Vagina (tissue), 2 donors: ENCODE measurements around the gene PTCD3. TPM values are rescaled to one million over a fixed set of nuclear protein-coding genes. Genes with fewer than 3 reads are reported as not detected.

Experiments
- DNase-seq, 2 donors: peaks; one replicate each; pipeline ENCODE4 v3.0.0-alpha.2; 2017; ENCODE audit errors: extremely low spot score in 2 of 2
- H3K27ac ChIP-seq: fragments of 200-600 bp; sonication (generic); one replicate; pipeline ENCODE4 v1.5.1; 2019
- H3K27me3 ChIP-seq: fragments of 200-600 bp; sonication (generic); one replicate; pipeline ENCODE4 v1.5.1; 2019
- H3K36me3 ChIP-seq, 2 donors: fragments of 200-600 bp; sonication (generic); one replicate each; pipeline ENCODE4 v1.5.1; 2017 to 2019
- H3K4me1 ChIP-seq: fragments of 200-600 bp; sonication (generic); one replicate; pipeline ENCODE4 v1.5.1; 2019
- H3K4me3 ChIP-seq, 2 donors: fragments of 200-600 bp; sonication (generic); 1 replicate in 1 of 2; 2 replicates in 1 of 2; pipeline ENCODE4 v1.5.1; 2016 to 2019
- H3K9me3 ChIP-seq: fragments of 200-600 bp; sonication (generic); one replicate; pipeline ENCODE4 v1.5.1; 2019
- CTCF ChIP-seq, 3 experiments: fragments of 450-650 bp in 2 of 3; fragments of 200-600 bp in 1 of 3; sonication (generic) in 1 of 3; IDR thresholded peaks; one replicate each; pipeline ENCODE4 v1.5.1; 2017 to 2019; ENCODE audit warnings: antibody characterized with exemption in 3 of 3, mild to moderate bottlenecking in 2 of 3, moderate library complexity in 2 of 3
- POLR2A ChIP-seq, 2 donors: fragments of 450-650 bp; IDR thresholded peaks; one replicate each; pipeline ENCODE4 v1.6.1; 2017; ENCODE audit warnings: antibody characterized with exemption in 2 of 2, mild to moderate bottlenecking in 2 of 2, moderate library complexity in 2 of 2
- POLR2AphosphoS5 ChIP-seq, 2 donors: sonication (generic); formaldehyde crosslinking; IDR thresholded peaks; one replicate each; pipeline ENCODE4 v1.9.0; 2017; ENCODE audit warnings: antibody characterized with exemption in 2 of 2, mild to moderate bottlenecking in 2 of 2, low read depth in 1 of 2; ENCODE audit not compliant: insufficient read depth in 1 of 2
- intact Hi-C: fragments of 100-400 bp; cut with DNase I; formaldehyde crosslinking; loops from one replicate; pipeline ENCODE4 v1.15.1; 2023
- total RNA-seq: library from RNA; depleted of rRNA; stranded (reverse); fragments of >200 nt; gene quantifications from one replicate; pipeline ENCODE4 v1.2.3, GENCODE V29; 2016

The PTCD3 gene
- total RNA-seq, 1 donor from 2014 or later = 61.6 TPM

DNA sequence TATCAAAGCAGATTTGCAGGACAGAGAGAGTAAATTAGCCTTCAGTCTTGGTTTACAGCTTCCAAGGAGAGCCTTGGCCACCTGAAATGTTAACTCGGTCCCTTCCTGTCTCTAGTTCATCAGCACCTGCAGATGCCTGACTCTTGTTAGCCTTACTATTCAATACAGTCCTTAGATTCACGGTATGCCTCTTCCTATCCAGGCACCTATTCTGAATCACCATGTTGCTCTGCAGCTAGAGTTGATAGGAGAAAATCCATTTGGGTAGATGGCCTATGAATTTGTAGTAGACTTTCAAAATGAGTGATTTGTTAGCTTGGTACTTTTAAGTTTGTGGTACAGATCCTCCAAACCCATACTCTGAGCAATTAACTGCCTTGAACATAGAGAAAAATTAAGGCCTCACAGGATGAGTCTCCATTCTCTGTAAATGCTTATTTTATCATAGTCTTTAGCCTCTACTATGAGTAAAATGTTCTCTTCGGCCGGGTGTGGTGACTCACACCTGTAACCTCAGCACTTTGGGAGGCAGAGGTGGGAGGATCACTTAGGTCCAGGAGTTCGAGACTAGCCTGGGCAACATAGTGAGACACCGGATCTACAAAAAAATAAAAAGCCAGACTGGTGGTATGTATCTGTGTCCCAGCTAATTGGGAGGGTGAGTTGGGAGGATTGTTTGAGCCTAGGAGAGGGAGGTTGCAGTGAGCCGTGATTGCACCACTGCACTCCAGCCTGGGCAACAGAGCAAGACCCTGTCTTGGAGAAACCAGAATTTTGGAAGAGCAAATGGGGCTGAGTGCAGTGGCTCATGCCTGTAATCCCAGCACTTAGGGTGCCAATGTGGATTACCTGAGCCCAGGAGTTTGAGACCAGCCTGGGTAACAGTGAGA is 32.9 kb downstream of the PTCD3 start:
- DNase-seq = no peak
- peaks cover 3 to 58% of the 10 kb centered on the region in 2 donors for H3K36me3 ChIP-seq
- no peak overlapping the region for H3K27ac ChIP-seq
- H3K9me3 ChIP-seq = no peaks in the 10 kb centered on the region
- intact Hi-C loops = no loop called here
- H3K4me3 ChIP-seq = no peak overlapping the region
- TF ChIP-seq CTCF (IDR thresholded peaks at IDR 0.05) = no peak
- no peak for TF ChIP-seq POLR2AphosphoS5 (IDR thresholded peaks at IDR 0.05; ENCODE audit: insufficient read depth in 1 of 2, low read depth in 1 of 2)
- TF ChIP-seq POLR2A (IDR thresholded peaks at IDR 0.05) = no peak
- no peaks in the 10 kb centered on the region for H3K4me1 ChIP-seq
- no peaks in the 10 kb centered on the region for H3K27me3 ChIP-seq

DNA sequence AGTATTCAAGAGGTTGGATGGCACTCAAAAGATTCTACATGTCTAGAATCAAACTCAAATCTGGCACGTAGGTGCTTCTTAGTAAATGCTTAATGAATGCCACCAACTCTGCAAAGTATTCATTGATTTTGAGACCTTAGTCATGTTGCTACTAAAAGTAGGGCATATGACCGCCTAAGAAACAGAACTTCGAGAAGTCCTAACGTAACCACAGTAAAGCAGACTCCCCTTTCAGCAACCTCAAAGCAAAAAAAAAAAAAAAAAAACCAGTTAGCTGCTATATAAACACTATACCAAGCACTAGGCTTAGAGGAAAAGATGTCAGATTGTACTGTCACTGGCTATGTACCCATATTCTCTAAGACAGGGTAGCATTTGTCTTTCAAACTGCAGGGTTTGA is 33.9 kb downstream of the PTCD3 start:
- Histone ChIP-seq H3K27me3 (no peaks in the 10 kb centered on the region), H3K36me3 (peaks cover 7 to 49% of the 10 kb centered on the region in 2 donors), H3K4me1 (no peaks in the 10 kb centered on the region), H3K4me3 (no peak overlapping the region), H3K9me3 (no peaks in the 10 kb centered on the region), H3K27ac (no peak overlapping the region)
- no peak for DNase-seq
- TF ChIP-seq CTCF (IDR thresholded peaks at IDR 0.05) = no peak
- no peak for TF ChIP-seq POLR2A (IDR thresholded peaks at IDR 0.05)
- TF ChIP-seq POLR2AphosphoS5 (IDR thresholded peaks at IDR 0.05; ENCODE audit: insufficient read depth in 1 of 2, low read depth in 1 of 2) = no peak
- intact Hi-C loops = no loop called here

- Histone ChIP-seq H3K36me3 (peaks cover 7 to 48% of the 10 kb centered on the region in 2 donors), H3K4me3 (no peak overlapping the region), H3K4me1 (no peaks in the 10 kb centered on the region), H3K9me3 (no peaks in the 10 kb centered on the region), H3K27me3 (no peaks in the 10 kb centered on the region), H3K27ac (no peak overlapping the region)
- TF ChIP-seq CTCF (IDR thresholded peaks at IDR 0.05) (no peak), POLR2A (IDR thresholded peaks at IDR 0.05) (no peak), POLR2AphosphoS5 (IDR thresholded peaks at IDR 0.05; ENCODE audit: insufficient read depth in 1 of 2, low read depth in 1 of 2) (no peak)
- DNase-seq = no peak
- intact Hi-C loops = no loop called here
Observed at GRCh38 chr2:86140969-86141392, 34.9 kb downstream of the PTCD3 start.

GRCh38 chr2:86142436-86143257 is 36.6 kb downstream of the PTCD3 start:
- intact Hi-C loops = no loop called here
- Histone ChIP-seq H3K27ac (no peak overlapping the region), H3K36me3 (peaks cover 7 to 48% of the 10 kb centered on the region in 2 donors), H3K4me3 (no peak overlapping the region), H3K4me1 (no peaks in the 10 kb centered on the region), H3K27me3 (no peaks in the 10 kb centered on the region), H3K9me3 (no peaks in the 10 kb centered on the region)
- TF ChIP-seq CTCF (IDR thresholded peaks at IDR 0.05) (no peak), POLR2AphosphoS5 (IDR thresholded peaks at IDR 0.05; ENCODE audit: insufficient read depth in 1 of 2, low read depth in 1 of 2) (no peak), POLR2A (IDR thresholded peaks at IDR 0.05) (no peak)
- DNase-seq = no peak
